ENCODE measurements around the gene DTX1. TPM values are rescaled to one million over a fixed set of nuclear protein-coding genes. Genes with fewer than 3 reads are reported as not detected.

The DTX1 gene
- total and polyA plus RNA-seq, 2 donors (not counting 1 experiment from before 2014, with no cell fraction given), result 47.0 to 49.5 TPM

GRCh38 chr12:113057565-113058485, 1.3 kb downstream of the DTX1 start:
- H3K27ac ChIP-seq (ENCODE audit: low read length in 2 of 2), result peak overlapping the region; percentile 38 to 84
- H2AFZ ChIP-seq (ENCODE audit: insufficient read depth, low read depth, low read length, poor library complexity, severe bottlenecking), result peak overlapping the region; percentile 72
- H3K4me3 ChIP-seq (ENCODE audit: control extremely low read depth in 1 of 5, extremely low read depth in 1 of 5, insufficient read depth in 1 of 5, low read depth in 2 of 5, low read length in 4 of 5), result peak overlapping the region; percentile 33 to 73 (median 69)
- peaks cover 15% of the 10 kb centered on the region for H4K20me1 ChIP-seq (ENCODE audit: control insufficient read depth, insufficient read depth, low read length, poor library complexity, severe bottlenecking)
- POLR2A ChIA-PET, result interaction anchor here (0.7 kb wide), 1 partner anchor 7 kb away, joined by 3 read pairs; no protein-coding TSS in a partner anchor
- H3K9ac ChIP-seq (ENCODE audit: low read length), result peak overlapping the region; percentile 71
- H3K36me3 ChIP-seq (replicated peaks in 1 of 2; ENCODE audit: control extremely low read depth in 1 of 2, control insufficient read depth in 1 of 2, extremely low read depth in 1 of 2, insufficient read depth in 2 of 2, low read length in 1 of 2), result peaks cover 1 to 4% of the 10 kb centered on the region in 2 experiments
- TF ChIP-seq CTCF (IDR thresholded peaks at IDR 0.05) (no peak), EZH2 (IDR thresholded peaks at IDR 0.05; ENCODE audit: borderline replicate concordance, insufficient read depth, low read depth, low read length, poor library complexity, severe bottlenecking) (no peak)
- H3K9me3 ChIP-seq (ENCODE audit: control extremely low read depth in 1 of 3, control insufficient read depth in 2 of 3, insufficient read depth in 1 of 3, low read length in 2 of 3), result no peaks in the 10 kb centered on the region
- peak overlapping the region; percentile 90 for H3K4me2 ChIP-seq (replicated peaks; ENCODE audit: low read depth, low read length, poor library complexity, severe bottlenecking)
- peak overlapping the region; percentile 75 for H3K27ac Mint-ChIP-seq
- H3K4me1 ChIP-seq (ENCODE audit: control insufficient read depth in 2 of 2, insufficient read depth in 2 of 2, low read length in 2 of 2), result peaks cover 86 to 93% of the 10 kb centered on the region in 2 donors
- no peaks in the 10 kb centered on the region for H3K9me3 Mint-ChIP-seq (ENCODE audit: insufficient read depth)
- peaks cover 45% of the 10 kb centered on the region for H3K4me1 Mint-ChIP-seq
- CTCF ChIA-PET, result interaction anchor here (1.0 to 2.2 kb wide), 6 partner anchors 9 to 117 kb away, joined by 3 to 7 read pairs (median 4); no protein-coding TSS in a partner anchor
- H3K27me3 Mint-ChIP-seq, result no peaks in the 10 kb centered on the region
- peaks cover 96% of the 10 kb centered on the region for H3K79me2 ChIP-seq (ENCODE audit: control insufficient read depth, insufficient read depth, low read length)
- H3K27me3 ChIP-seq (replicated peaks in 1 of 4; ENCODE audit: control extremely low read depth in 1 of 4, control insufficient read depth in 3 of 4, insufficient read depth in 4 of 4, low read length in 3 of 4), result no peaks in the 10 kb centered on the region
- ATAC-seq (ENCODE audit: low read depth), result no peak
- peak; percentile 37 for DNase-seq
- 48% methylated on average over 36 of the region's 44 CpGs for WGBS (ENCODE audit: insufficient coverage)
- no peak overlapping the region for H3K4me3 Mint-ChIP-seq
- intact Hi-C loops (cut with micrococcal nuclease), result no loop called here

- no peaks in the 10 kb centered on the region for H3K27me3 Mint-ChIP-seq
- TF ChIP-seq CTCF (IDR thresholded peaks at IDR 0.05) (no peak), EZH2 (IDR thresholded peaks at IDR 0.05; ENCODE audit: borderline replicate concordance, insufficient read depth, low read depth, low read length, poor library complexity, severe bottlenecking) (no peak)
- H3K9me3 Mint-ChIP-seq (ENCODE audit: insufficient read depth), result no peaks in the 10 kb centered on the region
- peak overlapping the region; percentile 71 for H3K9ac ChIP-seq (ENCODE audit: low read length)
- H3K4me1 ChIP-seq (ENCODE audit: control insufficient read depth in 2 of 2, insufficient read depth in 2 of 2, low read length in 2 of 2), result peaks cover 86 to 93% of the 10 kb centered on the region in 2 donors
- peaks cover 47% of the 10 kb centered on the region for H3K4me1 Mint-ChIP-seq
- POLR2A ChIA-PET, result no interaction called here
- H3K27ac Mint-ChIP-seq, result no peak overlapping the region
- no peak overlapping the region for H3K4me3 Mint-ChIP-seq
- intact Hi-C loops (cut with micrococcal nuclease), result no loop called here
- H3K27me3 ChIP-seq (replicated peaks in 1 of 4; ENCODE audit: control extremely low read depth in 1 of 4, control insufficient read depth in 3 of 4, insufficient read depth in 4 of 4, low read length in 3 of 4), result no peaks in the 10 kb centered on the region
- CTCF ChIA-PET, result interaction anchor here (1.0 to 2.2 kb wide), 6 partner anchors 9 to 158 kb away, joined by 3 to 7 read pairs (median 4); no protein-coding TSS in a partner anchor
- H4K20me1 ChIP-seq (ENCODE audit: control insufficient read depth, insufficient read depth, low read length, poor library complexity, severe bottlenecking), result peaks cover 22% of the 10 kb centered on the region
- H3K36me3 ChIP-seq (replicated peaks in 1 of 2; ENCODE audit: control extremely low read depth in 1 of 2, control insufficient read depth in 1 of 2, extremely low read depth in 1 of 2, insufficient read depth in 2 of 2, low read length in 1 of 2), result peaks cover 1 to 6% of the 10 kb centered on the region in 2 experiments
- H3K4me2 ChIP-seq (replicated peaks; ENCODE audit: low read depth, low read length, poor library complexity, severe bottlenecking), result peak overlapping the region; percentile 90
- peaks cover 98% of the 10 kb centered on the region for H3K79me2 ChIP-seq (ENCODE audit: control insufficient read depth, insufficient read depth, low read length)
- ATAC-seq (ENCODE audit: low read depth) (no peak), DNase-seq (peak; percentile 24)
- no peaks in the 10 kb centered on the region for H3K9me3 ChIP-seq (ENCODE audit: control extremely low read depth in 1 of 3, control insufficient read depth in 2 of 3, insufficient read depth in 1 of 3, low read length in 2 of 3)
- WGBS (ENCODE audit: insufficient coverage), result 100% methylated on average over 1 of the region's 1 CpG
- H2AFZ ChIP-seq (ENCODE audit: insufficient read depth, low read depth, low read length, poor library complexity, severe bottlenecking), result no peak overlapping the region
- peak overlapping the region in 1 of 2 donors; percentile 84 for H3K27ac ChIP-seq (ENCODE audit: low read length in 2 of 2)
- peak overlapping the region; percentile 51 to 73 (median 69) for H3K4me3 ChIP-seq (ENCODE audit: control extremely low read depth in 1 of 5, extremely low read depth in 1 of 5, insufficient read depth in 1 of 5, low read depth in 2 of 5, low read length in 4 of 5)
Measured at GRCh38 chr12:113058553-113058952, 2.0 kb downstream of the DTX1 start.
